GM21737 (cell line): ENCODE data around the gene FANCD2.
"Not testable (repeated sequence)": the region's sequence is repeated elsewhere in the genome, so short reads cannot be mapped to it uniquely, and the experiment has no call there.

ENCODE experiments used
- ATAC-seq: cut with Tn5 transposase; IDR thresholded peaks from one replicate; pipeline ENCODE4 v1.9.1; 2021; ENCODE audit warnings: mild to moderate bottlenecking, moderate library complexity; ENCODE audit not compliant: unreplicated experiment

FANCD2 gene

GRCh38 chr3:10012106-10012505, 14.1 kb upstream of the FANCD2 start:
- ATAC-seq: no peak

- ATAC-seq: no peak
Observed at GRCh38 chr3:10015461-10015904, 10.8 kb upstream of the FANCD2 start.

DNA sequence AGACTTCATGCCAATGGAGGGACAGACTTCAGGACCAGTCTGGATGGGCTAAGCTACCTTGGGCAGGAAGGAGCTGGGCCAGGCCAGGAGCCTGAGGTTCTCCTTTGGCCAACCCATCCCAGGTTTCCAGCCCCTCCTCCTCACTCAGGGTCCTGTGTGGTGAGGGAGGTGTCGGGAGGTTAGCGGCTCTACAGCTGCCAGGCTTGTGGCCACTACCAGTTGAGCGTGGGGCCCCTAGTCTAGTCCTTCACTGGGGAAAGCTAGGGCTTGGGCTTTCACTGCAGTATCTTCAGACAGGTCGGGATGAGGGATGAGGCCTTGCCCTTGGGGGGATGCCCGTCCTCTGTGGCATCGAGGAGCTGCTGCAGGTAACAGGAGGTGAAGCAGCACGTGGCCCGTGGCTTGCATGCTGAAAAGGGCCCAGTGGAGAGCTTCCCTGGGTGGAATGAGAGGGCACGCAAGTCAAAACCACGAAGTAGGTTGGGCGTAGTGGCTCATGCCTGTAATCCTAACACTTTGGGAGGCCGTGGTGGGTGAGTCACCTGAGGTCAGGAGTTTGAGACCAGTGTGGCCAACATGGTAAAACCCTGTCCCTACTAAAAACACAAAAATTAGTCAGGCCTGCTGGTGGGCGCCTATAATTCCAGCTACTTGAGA, 8.5 kb upstream of the FANCD2 start:
- ATAC-seq: no peak

- ATAC-seq: not testable (repeated sequence)
Observed at GRCh38 chr3:10018806-10019205, 7.4 kb upstream of the FANCD2 start.

- ATAC-seq: no peak
Observed at GRCh38 chr3:10019326-10019725, 6.9 kb upstream of the FANCD2 start.

- no peak for ATAC-seq
Observed at GRCh38 chr3:10021856-10022775, 4.1 kb upstream of the FANCD2 start.

DNA sequence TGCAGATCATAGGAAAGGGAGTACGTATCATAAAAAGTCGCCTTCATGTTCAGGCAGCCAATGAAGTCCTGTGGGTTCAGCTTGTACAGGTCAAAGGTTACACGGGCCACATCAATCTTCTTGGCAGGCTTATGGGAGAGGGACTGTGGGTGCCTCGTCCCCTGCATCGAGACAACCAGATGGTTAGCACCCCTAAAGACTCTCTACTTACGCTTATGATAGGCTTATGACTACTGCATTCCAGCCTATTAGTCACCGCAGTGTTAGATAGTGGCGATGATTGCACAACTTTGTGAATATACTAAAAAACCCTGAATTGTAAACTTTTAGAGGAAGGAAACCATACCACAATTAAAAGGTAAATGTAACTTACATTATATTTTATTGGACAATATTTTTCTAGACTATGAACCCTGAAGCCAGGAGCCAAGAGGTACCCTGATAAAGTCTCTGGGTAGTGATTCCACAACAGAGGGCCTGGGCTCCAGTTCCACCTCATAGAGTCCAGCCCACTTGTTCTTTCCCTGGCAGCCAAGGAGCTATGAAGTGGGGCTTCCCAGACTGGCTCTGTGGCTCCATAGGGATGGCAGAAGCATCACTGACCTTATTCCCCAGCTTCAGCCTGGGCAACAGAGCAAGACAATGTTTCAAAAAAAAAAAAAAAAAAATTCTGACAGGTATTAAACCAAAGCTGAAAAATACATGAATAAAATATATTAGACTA, 2.5 kb upstream of the FANCD2 start:
- ATAC-seq: no peak

GRCh38 chr3:10025205-10026083, 793 bp upstream of the FANCD2 start:
- ATAC-seq: no peak

DNA sequence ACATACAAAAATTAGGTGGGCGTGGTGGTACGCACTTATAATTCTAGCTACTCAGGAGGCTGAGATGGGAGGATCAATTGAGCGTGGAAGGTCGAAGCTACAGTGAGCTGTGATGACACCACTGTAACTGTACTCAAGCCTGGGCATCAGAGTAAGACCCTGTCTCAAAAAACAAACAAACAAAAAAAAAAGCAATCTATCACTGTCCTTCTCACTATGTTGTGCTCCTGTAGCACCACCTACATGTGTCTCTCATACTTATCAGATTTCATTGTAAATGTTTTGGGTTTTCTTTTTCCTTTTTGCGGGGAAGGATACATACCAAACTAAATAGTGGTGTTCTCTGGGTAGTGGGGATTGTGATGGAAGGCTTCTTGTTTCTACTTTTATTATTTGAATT, 14.8 kb downstream of the FANCD2 start:
- no peak for ATAC-seq

DNA sequence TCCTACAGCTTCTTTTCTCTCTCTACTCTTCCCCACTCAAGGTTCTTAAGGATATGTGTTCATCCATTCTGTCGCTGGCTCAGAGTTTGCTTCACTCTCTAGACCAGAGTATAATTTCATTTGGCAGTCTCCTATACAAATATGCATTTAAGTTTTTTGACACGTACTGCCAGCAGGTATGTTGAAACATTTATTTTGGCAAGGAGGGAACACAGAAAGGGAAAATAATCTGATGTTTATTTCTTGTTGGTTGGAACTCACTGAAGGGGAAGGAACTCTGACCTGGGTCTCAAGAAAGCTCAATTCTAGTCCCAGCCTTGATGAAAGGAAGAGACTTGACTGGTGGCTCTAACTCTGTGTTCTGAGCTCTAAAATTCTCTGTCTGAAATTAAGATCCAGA, 21.6 kb downstream of the FANCD2 start:
- ATAC-seq: no peak

GRCh38 chr3:10053054-10053453, 26.8 kb downstream of the FANCD2 start:
- not testable (repeated sequence) for ATAC-seq

DNA sequence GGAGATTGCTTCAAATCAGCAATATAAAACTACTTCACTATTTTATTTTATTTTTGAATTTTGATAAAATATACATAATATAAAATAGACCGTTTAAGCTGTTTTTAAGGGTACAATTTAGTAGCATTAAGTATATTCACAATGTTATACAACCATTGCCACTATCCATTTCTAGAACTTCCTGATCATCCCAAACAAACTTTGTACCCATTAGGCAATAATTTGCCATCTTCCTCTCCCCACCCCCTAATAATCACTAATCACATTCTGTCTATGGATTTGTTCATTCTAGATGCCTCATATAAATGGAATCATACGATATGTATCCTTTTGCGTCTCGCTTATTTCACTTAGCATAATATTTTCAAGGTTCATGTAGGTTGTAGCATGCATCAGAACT, 28.9 kb downstream of the FANCD2 start:
- ATAC-seq: no peak

DNA sequence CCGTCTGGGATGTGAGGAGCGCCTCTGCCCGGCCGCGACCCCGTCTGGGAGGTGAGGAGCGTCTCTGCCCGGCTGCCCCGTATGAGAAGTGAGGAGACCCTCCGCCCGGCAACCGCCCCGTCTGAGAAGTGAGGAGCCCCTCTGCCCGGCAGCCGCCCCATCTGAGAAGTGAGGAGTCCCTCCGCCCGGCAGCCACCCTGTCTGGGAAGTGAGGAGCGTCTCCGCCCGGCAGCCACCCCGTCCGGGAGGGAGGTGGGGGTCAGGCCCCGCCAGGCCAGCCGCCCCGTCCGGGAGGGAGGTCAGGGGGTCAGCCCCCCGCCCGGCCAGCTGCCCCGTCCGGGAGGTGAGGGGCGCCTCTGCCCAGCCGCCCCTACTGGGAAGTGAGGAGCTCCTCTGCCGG, 43.8 kb downstream of the FANCD2 start:
- not testable (repeated sequence) for ATAC-seq

GRCh38 chr3:10074666-10075065, 48.4 kb downstream of the FANCD2 start:
- ATAC-seq: no peak

- ATAC-seq: no peak
Observed at GRCh38 chr3:10081871-10082270, 55.6 kb downstream of the FANCD2 start.

DNA sequence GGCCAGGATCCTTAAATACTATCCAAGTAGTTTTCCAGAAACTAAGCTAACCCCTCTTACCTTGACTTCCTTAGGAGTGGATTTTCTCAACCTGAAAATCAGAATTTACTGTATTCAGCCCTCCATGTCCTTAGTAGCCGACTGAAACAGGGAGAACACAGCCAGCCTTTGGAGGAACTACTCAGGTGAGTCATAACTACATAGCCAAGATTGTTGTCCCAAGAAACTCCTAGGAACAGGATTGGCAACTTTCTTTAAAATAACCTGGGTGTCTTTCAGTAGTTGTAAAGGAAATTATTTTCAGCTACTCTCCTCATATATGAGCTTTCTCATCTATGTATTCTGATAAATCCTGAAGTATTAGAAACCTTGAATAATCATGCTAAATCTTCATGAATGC, 59.5 kb downstream of the FANCD2 start:
- ATAC-seq: no peak

DNA sequence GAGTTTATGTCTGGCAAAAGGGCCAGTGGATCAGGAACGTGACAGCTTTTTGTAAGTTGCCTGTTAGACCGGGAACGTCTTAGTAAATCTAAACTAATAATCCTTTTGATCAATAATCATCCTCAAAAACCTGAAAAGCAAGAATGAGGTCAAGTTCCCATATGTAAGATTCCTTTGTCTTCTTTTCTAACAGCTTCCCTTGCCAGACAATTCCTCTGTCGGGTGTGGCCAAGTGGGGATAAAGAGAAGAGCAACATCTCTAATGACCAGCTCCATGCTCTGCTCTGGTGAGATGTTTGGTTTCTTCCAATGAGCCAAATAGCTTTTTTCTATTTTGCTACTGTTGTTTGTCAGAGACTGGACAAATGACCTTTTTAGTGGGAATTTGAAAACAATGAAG, 62.0 kb downstream of the FANCD2 start:
- no peak for ATAC-seq

- ATAC-seq: no peak
Observed at GRCh38 chr3:10090179-10090578, 63.9 kb downstream of the FANCD2 start.

GRCh38 chr3:10090774-10091173, 64.5 kb downstream of the FANCD2 start:
- ATAC-seq: not testable (repeated sequence)

- not testable (repeated sequence) for ATAC-seq
Observed at GRCh38 chr3:10091387-10091786, 65.2 kb downstream of the FANCD2 start.

- ATAC-seq: no peak
Observed at GRCh38 chr3:10093678-10094077, 67.4 kb downstream of the FANCD2 start.
